H9 (cell line): ENCODE data around the gene DCLK2. TPM values are rescaled to one million over a fixed set of nuclear protein-coding genes. Genes with fewer than 3 reads are reported as not detected.

Experiments
- DNase-seq: peaks from one replicate; pipeline ENCODE4 v3.0.0-alpha.2; 2017
- H2AFZ ChIP-seq: one replicate; pipeline ENCODE4 v1.6.1; 2013; ENCODE audit warnings: mild to moderate bottlenecking, low read length, control low read depth, moderate library complexity
- H2AK5ac ChIP-seq: 2 replicates; pipeline ENCODE4 v1.6.1; 2013; ENCODE audit warnings: low read length, control low read depth, mixed read lengths; ENCODE audit not compliant: insufficient read length
- H2BK120ac ChIP-seq: one replicate; pipeline ENCODE4 v1.6.1; 2013; ENCODE audit warnings: low read depth, mild to moderate bottlenecking, low read length, control low read depth, inconsistent platforms; ENCODE audit not compliant: poor library complexity, severe bottlenecking
- H2BK12ac ChIP-seq: 2 replicates; pipeline ENCODE4 v1.6.1; 2013; ENCODE audit warnings: low read length, control low read depth, mixed read lengths, low read depth; ENCODE audit not compliant: insufficient read length
- H2BK15ac ChIP-seq: 2 replicates; pipeline ENCODE4 v1.6.1; 2013; ENCODE audit warnings: low read depth, low read length, control low read depth
- H2BK20ac ChIP-seq: one replicate; pipeline ENCODE4 v1.6.1; 2013; ENCODE audit warnings: low read depth, mild to moderate bottlenecking, low read length, control low read depth, inconsistent platforms; ENCODE audit not compliant: poor library complexity, severe bottlenecking
- H2BK5ac ChIP-seq: 2 replicates; pipeline ENCODE4 v1.6.1; 2013; ENCODE audit warnings: low read length, control low read depth, mixed read lengths; ENCODE audit not compliant: insufficient read length
- H3K14ac ChIP-seq: 2 replicates; pipeline ENCODE4 v1.6.1; 2013; ENCODE audit warnings: low read length, control low read depth; ENCODE audit not compliant: insufficient read depth
- H3K18ac ChIP-seq: 2 replicates; pipeline ENCODE4 v1.6.1; 2013; ENCODE audit warnings: low read depth, mild to moderate bottlenecking, mixed read lengths, low read length, control low read depth; ENCODE audit not compliant: insufficient read length
- H3K23ac ChIP-seq: 2 replicates; pipeline ENCODE4 v1.6.1; 2013; ENCODE audit warnings: low read length, control low read depth, mixed read lengths, low read depth; ENCODE audit not compliant: insufficient read length
- H3K23me2 ChIP-seq: 2 replicates; pipeline ENCODE4 v1.6.1; 2013; ENCODE audit warnings: low read depth, mild to moderate bottlenecking, mixed read lengths, low read length, control low read depth; ENCODE audit not compliant: insufficient read length, poor library complexity, severe bottlenecking
- H3K27ac ChIP-seq: 2 replicates; pipeline ENCODE4 v1.5.1; 2013; ENCODE audit warnings: low read length, control low read depth, mixed read lengths, low read depth; ENCODE audit not compliant: insufficient read length
- H3K27me3 ChIP-seq: 2 replicates; pipeline ENCODE4 v1.6.1; 2013; ENCODE audit warnings: low read length, control low read depth, inconsistent platforms; ENCODE audit not compliant: insufficient read depth
- H3K4ac ChIP-seq: 2 replicates; pipeline ENCODE4 v1.6.1; 2013; ENCODE audit warnings: low read depth, mild to moderate bottlenecking, control low read depth, inconsistent platforms, low read length, moderate library complexity
- H3K4me1 ChIP-seq: 2 replicates; pipeline ENCODE4 v1.6.1; 2013; ENCODE audit warnings: low read length, control low read depth, inconsistent platforms; ENCODE audit not compliant: insufficient read depth
- H3K4me2 ChIP-seq: 2 replicates; pipeline ENCODE4 v1.6.1; 2013; ENCODE audit warnings: low read length, control low read depth, mixed read lengths; ENCODE audit not compliant: insufficient read length, insufficient read depth
- H3K56ac ChIP-seq: 2 replicates; pipeline ENCODE4 v1.6.1; 2013; ENCODE audit warnings: low read depth, mild to moderate bottlenecking, mixed read lengths, low read length, control low read depth; ENCODE audit not compliant: insufficient read length
- H3K79me1 ChIP-seq: 2 replicates; pipeline ENCODE4 v1.6.1; 2013; ENCODE audit warnings: low read depth, mild to moderate bottlenecking, moderate library complexity, low read length, control low read depth, inconsistent platforms; ENCODE audit not compliant: insufficient read depth, poor library complexity, severe bottlenecking
- H3K79me2 ChIP-seq: 2 replicates; pipeline ENCODE4 v1.6.1; 2013; ENCODE audit warnings: low read length, control low read depth, inconsistent platforms; ENCODE audit not compliant: insufficient read depth
- H3K9ac ChIP-seq: 2 replicates; pipeline ENCODE4 v1.6.1; 2013; ENCODE audit warnings: low read length, control low read depth, mixed read lengths; ENCODE audit not compliant: insufficient read length; ENCODE audit errors: extremely low read depth
- H3K9me3 ChIP-seq: one replicate; pipeline ENCODE4 v1.6.1; 2013; ENCODE audit warnings: low read depth, low read length, inconsistent platforms; ENCODE audit not compliant: control insufficient read depth
- H3T11ph ChIP-seq: one replicate; pipeline ENCODE4 v1.6.1; 2013; ENCODE audit warnings: mild to moderate bottlenecking, low read length, control low read depth, inconsistent platforms
- H4K20me1 ChIP-seq: one replicate; pipeline ENCODE4 v1.6.1; 2013; ENCODE audit not compliant: control insufficient read depth, insufficient read length, insufficient read depth
- H4K5ac ChIP-seq: 2 replicates; pipeline ENCODE4 v1.6.1; 2013; ENCODE audit warnings: low read depth, mild to moderate bottlenecking, mixed read lengths, low read length, control low read depth; ENCODE audit not compliant: insufficient read length
- H4K8ac ChIP-seq: replicated peaks from 2 replicates; pipeline ENCODE4 v1.6.1; 2013; ENCODE audit warnings: low read length, control low read depth, mixed read lengths, low read depth; ENCODE audit not compliant: insufficient read length
- H4K91ac ChIP-seq: 2 replicates; pipeline ENCODE4 v1.6.1; 2013; ENCODE audit warnings: low read depth, mild to moderate bottlenecking, moderate library complexity, mixed read lengths, low read length, control low read depth; ENCODE audit not compliant: insufficient read length
- H3K27ac Mint-ChIP-seq, 3 experiments: 2 replicates in 2 of 3; 3 replicates in 1 of 3; pipeline ENCODE4 v1.8.0; 2020 to 2021; ENCODE audit warnings: mixed read lengths in 3 of 3, mild to moderate bottlenecking in 1 of 3, moderate library complexity in 1 of 3
- H3K27me3 Mint-ChIP-seq: 2 replicates; pipeline ENCODE4 v1.8.0; 2021; ENCODE audit warnings: low read depth, mild to moderate bottlenecking, moderate library complexity, mixed read lengths
- H3K36me3 Mint-ChIP-seq, 3 experiments: 2 replicates in 2 of 3; 3 replicates in 1 of 3; pipeline ENCODE4 v1.8.0; 2020 to 2021; ENCODE audit warnings: low read depth in 3 of 3, mixed read lengths in 3 of 3; ENCODE audit not compliant: insufficient read depth in 1 of 3
- H3K4me1 Mint-ChIP-seq, 2 experiments: 2 replicates each; pipeline ENCODE4 v1.8.0; 2020; ENCODE audit warnings: mixed read lengths in 2 of 2
- H3K4me3 Mint-ChIP-seq, 2 experiments: 2 replicates in 1 of 2; 3 replicates in 1 of 2; pipeline ENCODE4 v1.8.0; 2020 to 2021; ENCODE audit warnings: mild to moderate bottlenecking in 2 of 2, mixed read lengths in 2 of 2, moderate library complexity in 1 of 2
- H3K9me3 Mint-ChIP-seq, 2 experiments: 2 replicates in 1 of 2; 3 replicates in 1 of 2; pipeline ENCODE4 v1.8.0; 2020; ENCODE audit warnings: mild to moderate bottlenecking in 2 of 2, mixed read lengths in 2 of 2, moderate library complexity in 1 of 2
- WGBS: extraction: QIAGEN DNeasy Blood & Tissue Kit; methylation state at CpG from one replicate; pipeline ENCODE4 v1.1.7; 2013; ENCODE audit warnings: missing lambda C conversion rate, low lambda C conversion rate, mixed read lengths; ENCODE audit not compliant: insufficient read length; ENCODE audit errors: extremely low coverage; 5-methylcytosine and 5-hydroxymethylcytosine counted together
- total RNA-seq: library from RNA; stranded (reverse); gene quantifications from 2 replicates; pipeline ENCODE4 v1.2.1, GENCODE V29; 2021
- TF ChIP-seq, protein P1 (sequence below): fragments of 200-600 bp; sonication (generic); conservative IDR thresholded peaks from 3 replicates; pipeline ENCODE4 v1.8.0; 2021; ENCODE audit warnings: antibody characterized with exemption, mild to moderate bottlenecking

DCLK2 gene
- total RNA-seq, 1 experiment from 2014 or later, result 0.33 TPM

DNA sequence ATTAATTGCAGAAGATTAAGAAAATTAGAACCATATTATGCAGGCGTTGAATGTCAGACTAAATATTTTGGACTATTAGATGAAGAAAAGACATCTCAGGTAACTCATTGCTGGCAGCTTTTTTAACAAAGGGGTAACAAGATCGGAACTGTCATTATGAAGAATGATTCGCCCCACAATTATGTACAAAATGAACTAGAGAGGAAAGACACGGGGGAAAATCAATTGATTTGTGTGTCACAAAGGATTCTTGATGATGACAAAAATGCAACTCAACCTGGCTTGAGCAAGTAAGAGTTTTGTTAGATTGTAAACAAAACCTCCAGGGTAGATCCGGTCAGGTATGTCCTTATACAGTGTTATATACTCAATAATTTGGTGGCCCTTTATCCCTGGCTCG lies 12.5 kb upstream of the DCLK2 start:
- H3K4me2 ChIP-seq, result no peak overlapping the region
- TF ChIP-seq, protein P1, sequence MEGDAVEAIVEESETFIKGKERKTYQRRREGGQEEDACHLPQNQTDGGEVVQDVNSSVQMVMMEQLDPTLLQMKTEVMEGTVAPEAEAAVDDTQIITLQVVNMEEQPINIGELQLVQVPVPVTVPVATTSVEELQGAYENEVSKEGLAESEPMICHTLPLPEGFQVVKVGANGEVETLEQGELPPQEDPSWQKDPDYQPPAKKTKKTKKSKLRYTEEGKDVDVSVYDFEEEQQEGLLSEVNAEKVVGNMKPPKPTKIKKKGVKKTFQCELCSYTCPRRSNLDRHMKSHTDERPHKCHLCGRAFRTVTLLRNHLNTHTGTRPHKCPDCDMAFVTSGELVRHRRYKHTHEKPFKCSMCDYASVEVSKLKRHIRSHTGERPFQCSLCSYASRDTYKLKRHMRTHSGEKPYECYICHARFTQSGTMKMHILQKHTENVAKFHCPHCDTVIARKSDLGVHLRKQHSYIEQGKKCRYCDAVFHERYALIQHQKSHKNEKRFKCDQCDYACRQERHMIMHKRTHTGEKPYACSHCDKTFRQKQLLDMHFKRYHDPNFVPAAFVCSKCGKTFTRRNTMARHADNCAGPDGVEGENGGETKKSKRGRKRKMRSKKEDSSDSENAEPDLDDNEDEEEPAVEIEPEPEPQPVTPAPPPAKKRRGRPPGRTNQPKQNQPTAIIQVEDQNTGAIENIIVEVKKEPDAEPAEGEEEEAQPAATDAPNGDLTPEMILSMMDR, result no peak

More for the DNA sequence above, 12.5 kb upstream of the DCLK2 start:
- H3K27ac ChIP-seq, result no peak overlapping the region
- Mint-ChIP-seq H3K4me1 (no peaks in the 10 kb centered on the region), H3K27me3 (no peaks in the 10 kb centered on the region; the same call in 1 of the 2 replicates), H3K36me3 (no peaks in the 10 kb centered on the region), H3K27ac (no peak overlapping the region), H3K9me3 (peaks cover 0 to 4% of the 10 kb centered on the region in 2 experiments; a peak in 1 of 5 replicates), H3K4me3 (no peak overlapping the region)
- no peak overlapping the region for H3K9ac ChIP-seq
- no peak overlapping the region for H3K4ac ChIP-seq
- no peak overlapping the region for H3K14ac ChIP-seq
- H3K18ac ChIP-seq, result no peak overlapping the region
- no peak overlapping the region for H2AFZ ChIP-seq
- no peak overlapping the region for H4K8ac ChIP-seq
- no peaks in the 10 kb centered on the region for H3K9me3 ChIP-seq
- H2BK12ac ChIP-seq, result no peak overlapping the region
- no peaks in the 10 kb centered on the region for H3K4me1 ChIP-seq
- no peak overlapping the region for H2BK120ac ChIP-seq
- DNase-seq, result no peak
- no peaks in the 10 kb centered on the region for H4K20me1 ChIP-seq
- H2BK15ac ChIP-seq, result no peak overlapping the region
- no peak overlapping the region for H2BK5ac ChIP-seq
- H3K27me3 ChIP-seq, result no peaks in the 10 kb centered on the region
- no peak overlapping the region for H2BK20ac ChIP-seq
- H4K5ac ChIP-seq, result no peak overlapping the region
- no peak overlapping the region for H4K91ac ChIP-seq
- H2AK5ac ChIP-seq, result no peak overlapping the region
- H3K23me2 ChIP-seq, result no peaks in the 10 kb centered on the region
- no peak overlapping the region for H3K23ac ChIP-seq
- no peaks in the 10 kb centered on the region for H3K79me2 ChIP-seq
- no CpG with 5 or more reads among the region's 6 CpGs for WGBS
- no peaks in the 10 kb centered on the region for H3K79me1 ChIP-seq
- H3K56ac ChIP-seq, result no peak overlapping the region
- H3T11ph ChIP-seq, result no peak overlapping the region
